Right lobe of liver (tissue), 4 donors: Measurements from ENCODE around the gene C10orf90.

ENCODE experiments used
- CTCF ChIP-seq, 4 donors: fragments of 200-600 bp in 3 of 4; fragments of 450-650 bp in 1 of 4; IDR thresholded peaks; one replicate each; pipeline versions ENCODE4 v1.5.1 to v1.8.0; 2016 to 2022; ENCODE audit warnings: antibody characterized with exemption in 4 of 4, mild to moderate bottlenecking in 2 of 4
- POLR2A ChIP-seq: fragments of 450-650 bp; IDR thresholded peaks from one replicate; pipeline ENCODE4 v1.6.1; 2017; ENCODE audit warnings: antibody characterized with exemption, mild to moderate bottlenecking
- donor health status: DM: no; HTN: no; CAD: no.
- donor health status: DM: no; HTN: no; CAD: no.
- donor health status: DM: no; HTN: yes; CAD: no.

GRCh38 chr10:126425489-126426065 is 244.9 kb downstream of the C10orf90 start:
- no peak for TF ChIP-seq POLR2A
- TF ChIP-seq CTCF (IDR thresholded peaks at IDR 0.05): no peak
